ENCODE data around the gene KANSL3.
A peak's percentile ranks its signal among the peaks of the same experiment; 100 is the strongest.
"Not testable (repeated sequence)": the region's sequence is repeated elsewhere in the genome, so short reads cannot be mapped to it uniquely, and the experiment has no call there.

The KANSL3 gene

DNA sequence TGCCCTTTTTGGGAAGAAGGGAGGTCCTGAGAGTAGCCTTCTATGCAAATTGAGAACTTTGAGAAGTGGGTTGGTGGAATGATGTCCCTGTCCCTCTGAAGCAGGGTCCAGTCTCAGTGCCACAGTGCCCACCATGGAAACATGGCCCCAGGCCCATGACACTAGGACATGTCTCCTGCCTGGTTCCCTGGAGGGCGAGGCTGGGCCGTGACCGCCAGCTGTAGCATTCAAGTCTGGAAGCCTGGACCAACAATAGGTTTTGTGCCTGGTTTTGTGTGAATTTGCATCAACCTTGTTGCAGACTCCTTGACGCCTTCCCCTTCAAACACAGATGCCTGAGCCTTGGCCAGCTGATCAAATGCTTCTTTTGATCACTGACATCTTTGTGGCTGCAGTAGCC lies 74.1 kb downstream of the KANSL3 start:
- no peak for DNase-seq (ENCODE audit: low read depth in 1 of 2, low spot score in 1 of 2)

- DNase-seq (ENCODE audit: low read depth in 1 of 2, low spot score in 1 of 2): no peak
These were observed 79.6 kb downstream of the KANSL3 start for GRCh38 chr2:96558485-96558884.

DNA sequence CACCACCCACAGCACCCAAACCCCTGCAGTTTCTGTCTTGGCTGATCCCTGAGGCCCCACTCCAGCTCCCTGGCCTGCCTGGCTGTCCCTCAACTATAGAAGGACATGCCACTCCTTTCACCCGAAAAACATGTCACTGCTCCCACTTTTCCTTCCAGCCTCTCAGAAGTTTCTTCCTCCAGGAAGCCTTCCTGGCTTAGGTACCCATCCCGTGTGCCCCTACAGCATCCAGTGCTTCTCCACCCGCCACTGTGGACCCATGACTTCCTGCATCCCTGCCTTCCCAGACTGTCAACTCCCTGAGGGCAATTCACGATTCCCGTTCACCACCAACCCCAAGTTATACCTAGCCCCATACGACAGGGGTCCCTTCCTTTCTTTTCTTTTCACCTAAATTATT lies 80.1 kb downstream of the KANSL3 start:
- DNase-seq (ENCODE audit: low read depth in 1 of 2, low spot score in 1 of 2): no peak

GRCh38 chr2:96557421-96557820 lies 80.7 kb downstream of the KANSL3 start:
- not testable (repeated sequence) for DNase-seq (ENCODE audit: low read depth in 1 of 2, low spot score in 1 of 2)

DNA sequence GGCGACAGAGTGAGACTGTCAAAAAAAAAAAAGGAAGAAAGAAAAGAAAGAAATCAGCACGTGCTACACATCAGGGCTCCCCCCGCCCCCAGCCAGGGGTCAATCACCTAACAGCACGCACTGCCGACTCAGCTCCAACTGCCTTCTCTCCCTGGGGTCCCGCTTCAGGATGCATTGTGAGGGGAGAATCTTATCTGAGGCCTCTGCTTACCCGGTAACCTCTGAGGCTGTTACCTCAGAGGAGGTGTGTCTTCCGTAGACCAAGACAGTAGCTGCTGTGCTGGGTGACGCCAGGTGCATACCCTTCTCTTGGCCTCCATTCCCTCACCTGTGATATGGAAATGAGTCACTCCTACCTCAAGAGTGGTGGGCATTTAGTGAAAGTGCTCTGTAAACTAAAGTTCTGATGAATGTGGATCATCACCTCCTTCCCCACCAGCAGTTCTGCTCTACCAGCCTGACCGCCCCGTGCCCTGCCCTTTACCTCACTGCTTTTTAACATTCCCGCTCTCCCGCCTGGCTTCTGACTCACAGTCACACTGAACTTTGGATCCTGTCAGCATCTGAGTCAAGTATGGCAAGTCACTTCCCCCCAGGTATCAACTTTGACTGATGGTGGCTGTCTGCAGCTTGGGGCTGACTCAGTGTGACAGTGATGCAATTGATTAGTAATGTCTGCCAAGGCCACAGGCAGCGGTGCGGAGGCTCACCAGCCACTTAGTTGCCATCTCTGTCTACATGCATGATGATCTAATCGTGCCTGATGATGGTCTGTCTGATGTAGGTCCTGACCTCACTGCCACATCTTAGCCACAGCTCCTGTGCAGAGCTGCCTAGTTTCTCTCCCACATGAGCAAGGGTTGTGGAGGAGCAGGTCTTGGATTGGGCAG lies 81.4 kb downstream of the KANSL3 start:
- peak in 1 of 2 donors; percentile 51 for DNase-seq (ENCODE audit: low read depth in 1 of 2, low spot score in 1 of 2)

- no peak for DNase-seq (ENCODE audit: low read depth in 1 of 2, low spot score in 1 of 2)
These were observed 82.9 kb downstream of the KANSL3 start for GRCh38 chr2:96555146-96555610.

DNA sequence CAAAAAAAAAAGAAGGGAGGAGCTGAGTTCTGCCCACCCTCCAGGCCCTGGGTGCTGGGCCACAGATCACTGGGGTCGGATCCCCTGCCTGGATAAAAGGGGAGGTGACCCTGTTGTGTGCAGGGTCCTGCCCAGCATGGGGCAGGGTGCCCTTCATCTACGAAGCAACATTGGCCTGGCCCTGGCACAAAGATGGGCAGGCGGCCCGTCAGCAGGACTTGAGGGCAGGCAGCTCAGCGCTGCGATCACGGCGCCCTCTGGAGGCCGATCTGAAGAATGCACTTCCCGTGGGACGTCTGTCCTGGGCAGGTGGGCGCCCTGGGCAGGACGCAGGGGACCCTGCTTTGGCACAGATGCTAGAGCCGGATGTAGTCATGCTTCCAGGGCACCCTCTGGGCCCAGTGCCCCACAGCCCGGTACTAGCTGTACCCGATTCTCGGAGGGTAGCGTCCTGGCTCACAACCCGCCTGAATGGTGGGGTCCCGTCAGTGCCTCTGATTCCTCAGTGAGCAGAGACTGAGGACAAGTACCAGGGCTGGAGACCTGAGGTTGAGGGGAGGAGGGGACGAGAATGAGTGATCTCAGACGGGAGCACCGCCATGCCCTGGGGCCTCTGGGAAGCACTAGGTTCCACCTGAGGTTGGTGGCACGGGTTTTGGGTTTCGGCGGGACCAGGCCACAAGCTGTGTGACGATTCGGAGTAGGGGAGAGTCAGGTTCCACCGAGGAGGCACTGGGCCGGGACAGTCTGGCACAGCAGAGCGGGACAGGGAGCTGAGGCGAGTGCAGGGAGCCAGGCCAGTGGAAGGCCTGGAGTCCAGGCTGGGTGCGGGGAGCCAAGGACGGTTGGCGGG lies 83.6 kb downstream of the KANSL3 start:
- peak; percentile 27 to 60 for DNase-seq (ENCODE audit: low read depth in 1 of 2, low spot score in 1 of 2)

DNA sequence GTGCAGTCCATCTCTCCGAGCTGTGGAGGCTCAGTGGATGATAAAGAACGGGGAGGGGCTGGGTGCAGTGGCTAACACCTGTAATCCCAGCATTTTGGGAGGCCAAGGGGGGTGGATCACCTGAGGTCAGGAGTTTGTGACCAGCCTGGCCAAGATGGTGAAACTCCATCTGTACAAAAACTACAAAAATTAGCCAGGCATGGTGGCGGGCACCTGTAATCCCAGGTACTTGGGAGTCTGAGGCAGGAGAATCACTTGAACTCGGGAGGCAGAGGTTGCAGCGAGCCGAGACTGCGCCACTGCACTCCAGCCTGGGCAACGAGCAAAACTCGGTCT lies 84.2 kb downstream of the KANSL3 start:
- not testable (repeated sequence) for DNase-seq (ENCODE audit: low read depth in 1 of 2, low spot score in 1 of 2)

- DNase-seq (ENCODE audit: low read depth in 1 of 2, low spot score in 1 of 2): no peak
These were observed 84.7 kb downstream of the KANSL3 start for GRCh38 chr2:96553176-96553956.

DNA sequence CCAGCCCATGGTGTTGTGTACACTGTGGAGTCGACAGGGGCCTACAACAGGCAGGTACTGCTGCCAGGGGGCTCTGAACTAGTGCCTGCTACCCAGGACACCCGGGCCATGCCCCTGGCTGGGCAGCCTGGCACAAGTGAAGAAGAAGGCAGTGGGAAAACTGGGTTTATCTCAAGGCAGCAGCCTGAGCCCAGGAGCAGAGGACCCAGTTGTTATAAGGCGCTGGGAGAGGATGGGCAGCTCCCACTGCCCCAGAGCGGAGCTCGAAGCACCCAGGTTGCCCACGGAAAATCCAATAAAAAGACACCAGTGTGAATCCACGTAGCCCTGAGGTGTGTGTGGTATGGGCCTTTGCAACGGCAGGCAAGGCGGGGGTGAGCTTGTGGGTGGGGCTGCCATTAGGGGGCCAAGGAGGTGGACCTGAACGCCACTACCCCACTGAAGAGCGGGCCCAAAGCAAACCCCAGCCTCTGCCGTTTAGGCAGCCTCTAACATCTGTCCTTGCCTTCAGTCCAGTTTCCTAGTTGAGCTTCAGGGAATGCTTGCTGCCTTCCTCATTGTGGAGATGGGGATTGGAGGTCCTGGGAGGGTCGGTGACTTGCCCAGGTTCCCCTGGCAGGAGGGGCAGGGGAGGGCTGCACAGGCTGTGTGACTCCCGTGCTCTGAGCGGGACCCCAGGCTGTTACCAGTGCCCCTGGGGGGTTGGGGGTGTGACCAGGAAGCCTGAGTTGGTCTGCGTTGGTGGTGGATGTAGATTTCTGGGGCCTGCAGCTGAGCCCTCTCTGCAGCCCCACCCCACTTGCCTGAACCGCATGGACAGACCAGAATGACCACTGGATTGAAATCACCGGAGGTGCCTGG lies 85.6 kb downstream of the KANSL3 start:
- no peak for DNase-seq (ENCODE audit: low read depth in 1 of 2, low spot score in 1 of 2)

DNA sequence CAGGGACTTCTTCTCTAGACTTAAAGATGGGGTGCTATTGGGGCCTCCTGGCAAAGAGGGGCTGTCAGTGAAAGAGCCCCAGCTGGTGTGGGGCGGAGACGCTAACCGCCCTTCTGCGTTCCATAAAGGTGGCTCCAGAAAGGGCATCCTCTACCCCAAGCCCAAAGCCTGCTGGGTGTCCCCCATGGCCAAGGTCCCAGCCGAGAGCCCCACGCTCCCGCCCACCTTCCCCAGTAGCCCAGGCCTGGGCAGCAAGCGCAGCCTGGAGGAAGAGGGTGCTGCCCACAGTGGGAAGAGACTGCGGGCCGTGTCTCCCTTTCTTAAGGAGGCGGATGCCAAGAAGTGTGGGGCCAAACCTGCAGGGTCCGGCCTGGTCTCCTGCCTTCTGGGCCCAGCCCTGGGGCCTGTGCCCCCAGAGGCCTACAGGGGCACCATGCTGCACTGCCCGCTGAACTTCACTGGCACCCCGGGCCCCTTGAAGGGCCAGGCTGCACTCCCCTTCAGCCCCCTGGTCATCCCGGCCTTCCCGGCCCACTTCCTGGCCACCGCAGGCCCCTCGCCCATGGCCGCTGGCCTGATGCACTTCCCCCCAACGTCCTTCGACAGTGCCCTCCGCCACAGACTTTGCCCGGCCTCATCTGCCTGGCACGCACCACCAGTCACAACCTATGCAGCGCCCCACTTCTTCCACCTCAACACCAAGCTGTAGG lies 86.4 kb downstream of the KANSL3 start:
- no peak for DNase-seq (ENCODE audit: low read depth in 1 of 2, low spot score in 1 of 2)

GRCh38 chr2:96550787-96551604 lies 87.1 kb downstream of the KANSL3 start:
- DNase-seq (ENCODE audit: low read depth in 1 of 2, low spot score in 1 of 2): no peak

- DNase-seq (ENCODE audit: low read depth in 1 of 2, low spot score in 1 of 2): no peak
These were observed 87.9 kb downstream of the KANSL3 start for GRCh38 chr2:96549967-96550786.

DNA sequence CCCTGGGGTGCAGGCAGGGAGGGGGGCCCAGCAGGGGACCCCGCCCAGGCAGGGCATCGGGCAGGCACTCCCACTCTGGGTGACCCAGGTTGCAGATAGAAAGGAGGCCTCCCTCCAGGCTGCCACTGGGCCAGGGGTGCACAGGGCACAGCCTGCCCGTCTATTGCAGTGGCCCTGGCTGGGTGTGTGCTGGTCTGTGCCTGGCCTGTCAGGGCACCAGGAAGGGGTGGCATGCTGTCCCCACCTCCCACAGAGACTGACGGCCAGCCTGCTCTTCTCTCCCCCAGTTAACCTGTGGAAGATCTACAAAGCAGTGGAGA lies 88.7 kb downstream of the KANSL3 start:
- no peak for DNase-seq (ENCODE audit: low read depth in 1 of 2, low spot score in 1 of 2)

DNA sequence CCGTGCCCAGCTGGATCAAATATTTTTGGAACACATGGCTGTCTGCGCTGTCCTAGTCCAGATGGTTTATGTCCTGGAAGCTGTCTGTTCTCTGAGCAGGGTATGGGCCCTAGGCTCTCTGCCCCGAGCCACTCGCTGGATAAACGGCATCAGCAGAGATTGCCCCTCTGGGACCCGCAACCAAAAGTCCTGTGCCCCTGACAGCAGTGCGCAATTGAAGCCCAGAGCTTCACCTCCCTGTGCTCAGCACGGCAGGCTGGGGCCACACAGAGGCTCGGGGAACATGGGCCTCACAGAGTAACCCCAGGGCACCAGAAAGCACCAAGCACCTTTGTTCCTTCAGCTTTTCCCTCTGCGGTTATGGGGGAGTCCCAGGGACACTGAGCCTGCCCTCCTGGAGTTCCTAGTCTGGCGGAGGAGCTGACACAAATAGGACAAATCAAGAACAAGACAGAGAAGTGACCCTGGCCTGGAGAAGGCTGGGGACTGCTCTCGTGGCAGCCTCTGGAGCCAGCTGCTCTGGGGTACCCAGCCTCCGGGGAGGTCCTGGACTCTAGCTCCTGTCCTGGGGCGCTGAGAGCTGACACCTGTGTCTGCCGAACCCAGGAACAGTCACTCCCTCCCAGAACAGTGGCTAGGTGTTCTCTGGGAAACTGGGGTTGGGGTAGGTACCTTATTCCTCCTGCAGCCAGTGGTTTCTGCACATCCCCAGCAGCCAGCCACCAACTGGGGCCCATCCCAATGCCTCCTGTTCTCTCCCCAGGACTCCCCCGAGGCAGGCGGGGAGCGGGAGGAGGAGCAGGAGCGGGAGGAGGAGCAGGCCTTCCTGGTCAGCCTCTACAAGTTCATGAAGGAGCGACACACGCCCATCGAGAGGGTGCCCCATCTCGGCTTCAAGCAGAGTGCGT lies 89.3 kb downstream of the KANSL3 start:
- DNase-seq (ENCODE audit: low read depth in 1 of 2, low spot score in 1 of 2): no peak

DNA sequence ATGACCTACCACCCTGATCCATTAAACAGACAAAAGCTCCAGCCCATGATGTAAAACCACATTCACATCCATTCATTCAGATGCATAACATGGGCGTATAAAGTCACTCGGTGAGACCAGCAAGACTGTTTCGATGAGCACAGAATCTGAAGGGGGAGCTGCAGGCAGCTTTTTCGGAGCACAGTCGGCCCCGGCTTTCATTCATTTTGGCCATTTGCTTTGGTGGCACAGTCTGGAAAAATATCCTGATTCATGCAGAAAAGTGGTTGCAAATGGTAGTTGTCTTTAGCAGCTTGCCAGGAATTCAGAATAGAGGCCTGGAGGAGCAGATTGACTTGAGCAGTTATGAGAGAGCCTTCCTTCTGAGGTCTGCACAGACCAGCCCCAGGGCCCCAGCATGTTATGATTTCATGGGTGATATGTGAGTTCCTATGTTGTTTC lies 90.4 kb downstream of the KANSL3 start:
- no peak for DNase-seq (ENCODE audit: low read depth in 1 of 2, low spot score in 1 of 2)

- no peak for DNase-seq (ENCODE audit: low read depth in 1 of 2, low spot score in 1 of 2)
These were observed 90.9 kb downstream of the KANSL3 start for GRCh38 chr2:96547203-96547641.

All from activated CD4-positive, alpha-beta T cell treated with anti-CD3 and anti-CD28 coated beads, Interleukin-2, amount 50 U/mL, for 24 hours (primary cell).